DMS79 treated with DMSO at 0.1 percent for 48 hours (cell line): ENCODE data around the gene CNOT6L.
"Not testable (repeated sequence)": the region's sequence is repeated elsewhere in the genome, so short reads cannot be mapped to it uniquely, and the experiment has no call there.

Experiments used
- DNase-seq: peaks from one replicate; lab custom pipeline; 2025; lab: John Stamatoyannopoulos, UW

Gene CNOT6L

GRCh38 chr4:77782102-77782835 lies 36.9 kb downstream of the CNOT6L start:
- DNase-seq, result no peak

GRCh38 chr4:77780762-77781161 lies 38.4 kb downstream of the CNOT6L start:
- DNase-seq, result not testable (repeated sequence)

DNA sequence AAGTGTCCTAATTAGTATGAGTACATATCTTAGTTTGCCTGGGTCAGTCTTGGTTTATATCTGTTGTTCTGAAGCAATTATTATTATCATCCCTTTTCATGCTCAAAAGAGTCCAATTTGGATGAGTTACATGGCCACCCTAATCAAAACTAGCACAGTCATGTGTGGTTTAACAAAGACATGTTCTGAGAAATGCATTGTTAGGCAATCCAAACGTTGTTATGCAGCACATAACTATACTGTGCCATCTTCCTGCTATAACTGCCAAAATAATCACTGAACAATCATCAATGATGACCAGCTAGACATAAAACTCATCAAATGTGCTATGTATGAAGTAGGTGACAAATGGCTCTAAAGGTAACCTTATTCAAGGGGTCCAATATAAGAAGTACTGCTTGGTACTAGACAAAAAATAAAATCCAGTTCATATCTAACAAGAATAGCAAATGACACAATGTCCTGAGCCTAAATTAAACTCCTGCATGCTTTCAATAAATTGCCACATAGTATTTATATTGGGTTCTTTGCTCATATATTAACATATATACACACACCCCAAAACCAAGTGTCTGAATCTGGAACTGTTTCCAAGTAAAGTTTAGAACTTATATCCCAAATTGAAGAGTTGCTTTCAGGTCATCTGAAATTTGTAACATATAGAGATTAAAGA lies 41.9 kb downstream of the CNOT6L start:
- no peak for DNase-seq

- no peak for DNase-seq
Measured at GRCh38 chr4:77776182-77777134, 42.7 kb downstream of the CNOT6L start.

DNA sequence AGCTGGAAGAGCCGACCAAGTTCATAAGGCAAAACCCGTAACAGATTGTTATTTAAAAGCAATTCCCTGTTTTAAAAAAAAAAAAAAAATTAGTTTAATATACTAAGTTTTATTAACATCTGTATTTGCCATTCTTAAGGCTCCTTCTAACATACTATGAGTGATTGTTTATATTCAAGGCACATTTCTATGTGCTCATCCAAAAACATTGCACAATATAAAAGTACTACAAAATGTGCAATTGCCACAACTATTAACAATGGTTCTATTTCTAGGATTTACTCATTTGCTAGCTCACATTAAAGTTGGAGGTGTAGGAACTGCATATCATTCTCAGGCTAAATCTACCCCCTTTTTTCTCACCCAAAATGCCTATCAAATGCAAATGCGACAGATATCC lies 46.1 kb downstream of the CNOT6L start:
- no peak for DNase-seq

- no peak for DNase-seq
Measured at GRCh38 chr4:77771566-77771965, 47.6 kb downstream of the CNOT6L start.

DNA sequence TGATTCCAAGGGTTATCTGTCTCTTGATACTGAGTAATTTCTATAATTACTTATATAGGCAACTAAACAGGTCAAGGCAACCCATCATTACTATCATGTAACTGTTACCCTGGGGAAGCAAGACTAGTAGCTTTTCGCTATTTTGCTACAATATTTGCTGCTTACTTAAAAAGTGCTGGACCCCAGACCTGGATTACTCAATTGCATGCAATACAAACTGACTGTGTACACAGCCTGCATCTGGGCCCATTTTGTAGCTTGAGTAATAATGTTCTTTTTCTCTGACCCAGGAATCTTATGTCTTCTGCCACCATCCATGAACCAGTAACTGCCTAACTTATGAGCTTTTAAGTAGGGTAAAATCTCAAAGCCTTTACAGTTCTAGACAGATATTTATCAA lies 53.4 kb downstream of the CNOT6L start:
- no peak for DNase-seq

- DNase-seq, result no peak
Measured at GRCh38 chr4:77762531-77762930, 56.6 kb downstream of the CNOT6L start.

DNA sequence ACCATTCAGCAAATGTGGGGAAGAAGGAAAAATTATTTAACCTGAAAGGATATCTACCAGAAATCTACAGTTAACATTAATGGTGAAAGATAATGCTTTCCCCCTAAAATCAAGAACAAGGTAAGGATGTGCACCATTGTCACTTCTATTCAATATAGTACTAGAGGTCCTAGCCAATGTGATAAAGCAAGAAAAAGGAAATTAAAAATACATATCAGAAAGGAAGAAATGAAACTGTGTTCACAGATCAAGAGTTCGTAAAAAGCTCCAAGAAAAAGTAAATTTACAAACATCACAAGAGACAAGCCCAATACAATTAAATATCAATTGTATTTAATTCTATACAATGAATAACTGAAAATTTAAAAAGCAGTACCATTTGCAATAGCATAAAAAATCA lies 57.6 kb downstream of the CNOT6L start:
- no peak for DNase-seq

DNA sequence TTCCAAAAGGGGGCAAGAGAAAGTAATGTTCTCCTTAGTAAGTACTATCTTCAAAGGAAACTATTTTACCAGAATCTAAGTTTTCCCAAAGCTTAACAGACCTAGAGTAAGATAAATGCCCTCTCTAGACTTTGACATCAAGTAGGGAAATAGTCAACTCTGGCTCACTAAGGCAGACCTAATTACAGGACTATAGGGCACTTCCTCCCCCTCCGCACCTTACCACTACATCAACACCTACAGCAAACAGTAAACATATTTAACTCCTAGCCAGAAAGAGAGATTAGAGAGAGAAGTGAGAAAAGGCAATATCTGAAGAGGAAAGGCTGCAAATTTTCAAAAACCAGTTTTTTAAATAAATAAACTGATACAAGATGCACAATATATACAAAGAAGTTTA lies 60.4 kb downstream of the CNOT6L start:
- DNase-seq, result no peak

DNA sequence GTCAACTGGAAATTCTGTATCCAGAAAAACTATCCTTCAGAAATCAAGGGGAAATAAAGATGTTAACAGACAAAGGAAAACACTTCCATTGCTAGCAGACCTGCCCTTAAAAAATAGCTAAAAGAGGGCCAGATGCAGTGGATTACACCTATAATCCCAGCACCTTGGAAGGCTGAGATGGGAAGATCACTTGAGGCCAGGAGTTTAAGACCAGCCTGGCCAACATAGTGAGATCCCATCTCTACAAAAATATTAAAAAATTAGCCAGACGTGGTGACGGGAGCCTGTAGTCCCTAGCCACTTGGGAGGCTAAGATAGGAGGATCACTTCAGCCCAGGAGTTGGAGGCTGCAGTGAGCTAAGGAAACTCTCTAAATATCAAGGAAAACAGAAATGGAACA lies 67.4 kb downstream of the CNOT6L start:
- no peak for DNase-seq

GRCh38 chr4:77745792-77746191 lies 73.4 kb downstream of the CNOT6L start:
- peak; percentile 62 for DNase-seq

- no peak for DNase-seq
Measured at GRCh38 chr4:77742054-77742453, 77.1 kb downstream of the CNOT6L start.

DNA sequence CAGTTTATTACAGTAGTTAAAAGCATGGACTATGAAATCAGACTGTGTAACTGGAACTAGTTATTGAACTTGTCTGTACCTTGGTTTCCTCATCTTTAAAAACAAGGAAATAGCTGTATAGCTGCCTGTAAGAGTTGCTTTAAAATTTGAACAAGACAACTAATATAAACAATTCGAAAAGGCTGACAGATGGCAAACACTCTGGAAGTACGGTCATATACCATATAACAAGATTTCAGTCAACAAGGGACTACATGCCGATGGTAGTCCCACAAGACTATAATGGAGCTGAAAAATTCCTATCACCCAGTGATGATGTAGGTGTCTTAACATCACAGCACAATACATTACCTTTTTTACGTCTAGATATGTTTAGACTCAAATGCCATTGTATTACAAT lies 78.7 kb downstream of the CNOT6L start:
- no peak for DNase-seq

DNA sequence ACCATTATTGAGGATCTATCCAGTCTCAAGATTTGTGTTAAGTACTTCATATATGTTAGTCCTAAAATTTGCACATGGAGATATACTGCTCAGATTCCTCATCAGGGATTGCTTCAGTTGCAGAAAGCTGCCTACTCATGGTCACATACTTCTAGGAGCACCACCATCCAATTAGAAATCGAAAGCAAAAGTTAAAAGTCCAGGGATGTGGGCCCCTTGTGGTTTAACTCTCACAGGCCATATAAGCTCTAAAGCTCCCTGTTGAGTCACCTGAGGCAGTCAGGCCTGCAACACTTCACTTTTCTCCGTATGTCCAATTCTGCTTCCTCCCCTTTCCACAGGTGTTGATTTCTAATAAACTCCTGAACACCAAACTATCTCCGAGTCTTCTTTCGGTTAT lies 84.2 kb downstream of the CNOT6L start:
- DNase-seq, result peak; percentile 12

DNA sequence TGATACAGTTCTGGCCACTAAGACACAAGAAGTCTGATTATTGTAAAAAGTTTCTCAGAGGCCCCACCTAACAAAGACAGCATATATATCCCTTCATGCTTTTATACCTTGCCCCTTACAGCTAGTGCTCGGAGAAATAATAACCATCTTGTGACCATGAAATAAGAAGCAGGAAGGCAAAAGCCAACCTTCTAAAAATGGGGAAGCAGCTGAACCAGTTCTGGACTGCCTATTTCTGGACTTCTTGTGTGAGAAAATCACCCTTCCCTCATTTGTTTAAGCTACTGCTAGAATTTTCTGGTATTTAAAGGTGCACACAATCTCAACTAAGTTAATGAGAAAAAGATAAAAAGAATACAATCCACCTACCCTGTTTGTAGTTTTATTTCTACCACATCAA lies 87.5 kb downstream of the CNOT6L start:
- no peak for DNase-seq

DNA sequence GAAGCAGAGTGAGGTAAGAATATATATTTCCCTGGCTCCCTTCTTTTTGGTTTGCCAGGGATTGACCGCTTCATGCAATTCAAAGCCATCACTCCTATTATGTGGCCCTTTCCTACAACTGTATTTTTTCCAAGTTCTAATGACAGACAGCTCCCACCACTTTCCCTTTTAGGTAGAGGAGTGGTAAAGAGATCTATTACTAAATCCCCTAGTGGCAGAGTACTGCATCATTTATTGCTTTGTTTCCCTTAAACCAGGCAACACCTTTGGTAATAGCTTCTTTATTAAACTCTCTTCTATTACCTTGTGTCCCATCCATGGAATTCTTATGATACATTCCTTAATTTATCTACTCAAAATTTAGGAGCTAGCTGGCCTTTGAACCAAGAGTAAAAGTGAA lies 90.7 kb downstream of the CNOT6L start:
- DNase-seq, result no peak

DNA sequence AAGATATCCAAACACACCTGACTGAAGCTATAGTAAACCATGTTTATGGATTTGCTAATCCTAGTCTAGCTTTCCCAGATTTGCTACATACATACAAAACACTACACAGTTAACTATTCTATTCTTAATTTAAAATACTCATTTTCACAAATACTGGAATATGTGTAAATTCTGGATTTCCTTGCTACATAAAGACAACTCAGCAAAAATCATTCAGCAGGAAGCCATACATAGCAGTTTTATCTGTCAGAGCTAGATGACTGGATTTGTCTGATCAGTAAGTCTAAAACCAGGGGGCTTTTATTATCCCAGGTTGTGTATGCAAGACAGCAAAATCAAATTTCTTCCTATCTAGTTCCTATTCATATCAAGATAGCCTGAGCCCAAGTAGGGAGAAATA lies 98.1 kb downstream of the CNOT6L start:
- DNase-seq, result no peak

DNA sequence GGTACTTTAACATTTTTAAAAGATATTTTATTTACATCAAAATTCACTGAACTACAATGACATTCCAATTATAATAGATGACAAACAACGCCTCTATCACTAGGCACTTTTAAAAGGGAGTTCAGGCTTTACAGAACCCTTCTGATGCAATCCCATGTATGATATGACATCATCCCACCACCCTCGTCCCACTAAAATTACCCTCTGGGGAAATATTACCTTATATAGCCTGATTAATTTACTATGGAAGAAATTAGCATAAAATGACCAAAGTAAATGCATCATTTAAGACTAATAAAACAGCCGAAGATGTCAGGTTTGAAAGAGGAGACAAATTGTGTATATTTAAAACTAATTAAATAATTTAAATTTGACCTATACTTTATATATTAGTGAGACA lies 100.7 kb downstream of the CNOT6L start:
- not testable (repeated sequence) for DNase-seq

DNA sequence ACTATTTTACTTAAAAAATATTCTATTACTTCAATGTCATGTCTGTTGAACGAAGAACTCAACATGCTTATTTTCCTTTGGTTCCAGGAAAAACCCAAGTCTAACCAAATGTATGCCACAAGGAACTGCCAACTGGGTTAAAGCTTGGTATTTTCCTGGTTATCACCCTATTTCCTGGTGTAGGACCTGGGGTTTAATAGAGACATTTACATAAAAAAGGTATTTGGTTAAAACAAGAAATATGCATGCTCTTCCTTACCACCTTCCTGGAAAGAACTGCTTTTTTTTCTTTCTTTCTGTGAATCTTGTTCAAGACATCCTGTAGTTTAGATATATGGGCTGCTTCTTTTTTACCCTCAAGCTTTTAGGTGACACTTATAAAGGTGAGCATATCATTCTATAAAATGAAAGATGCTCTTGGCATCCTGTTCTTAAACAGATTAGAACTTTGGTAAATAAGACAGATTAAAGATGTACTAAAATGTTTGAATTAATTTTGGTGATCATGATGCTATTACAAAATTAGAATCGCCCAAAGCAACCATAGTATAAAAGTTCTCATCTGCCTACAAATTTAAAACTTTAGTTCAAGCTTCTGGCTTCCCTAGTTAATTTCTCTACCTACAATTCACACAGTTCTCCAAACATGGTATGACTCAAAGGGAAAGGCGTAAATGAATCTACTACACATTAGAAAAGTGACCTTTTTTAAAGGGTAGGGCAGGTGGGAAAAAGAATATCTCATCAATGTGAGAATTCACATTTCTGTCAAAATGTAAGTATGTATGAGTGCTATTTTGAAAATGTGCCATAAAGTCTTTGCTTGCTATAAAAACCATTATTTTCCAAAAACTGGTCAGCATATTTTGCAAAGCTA lies 103.5 kb downstream of the CNOT6L start:
- DNase-seq, result no peak

DNA sequence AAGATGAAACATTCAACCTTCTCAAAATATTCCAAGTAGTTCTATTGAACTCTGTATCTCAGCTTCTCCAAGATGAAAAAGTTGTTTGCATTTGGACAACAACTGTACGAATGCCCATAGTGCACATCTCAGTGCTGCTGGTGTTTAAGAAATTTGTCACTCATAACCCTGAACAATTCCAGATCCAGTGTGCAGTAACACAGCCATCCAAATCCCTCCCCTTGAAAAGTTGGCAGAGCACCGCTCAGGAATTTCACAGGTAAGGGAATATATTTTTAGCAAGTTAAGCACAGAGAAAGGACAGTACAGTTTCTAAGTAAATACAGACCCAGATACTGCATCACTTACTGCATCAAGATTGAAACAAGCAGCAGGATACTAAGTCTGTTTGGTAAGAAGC lies 104.7 kb downstream of the CNOT6L start:
- no peak for DNase-seq

GRCh38 chr4:77713884-77714283 lies 105.3 kb downstream of the CNOT6L start:
- DNase-seq, result no peak
